Brain pericyte (primary cell): Measurements from ENCODE around the gene CDC42EP4.
"Not testable (repeated sequence)": the region's sequence is repeated elsewhere in the genome, so short reads cannot be mapped to it uniquely, and the experiment has no call there.

ENCODE experiments used
- DNase-seq: peaks from one replicate; pipeline ENCODE4 v3.0.0-alpha.2; 2012; ENCODE audit warnings: low read depth, low spot score

Gene CDC42EP4

GRCh38 chr17:73280191-73280590, 31.6 kb downstream of the CDC42EP4 start:
- no peak for DNase-seq

GRCh38 chr17:73279704-73280103, 32.1 kb downstream of the CDC42EP4 start:
- DNase-seq = no peak

GRCh38 chr17:73278465-73279453, 33.0 kb downstream of the CDC42EP4 start:
- DNase-seq = no peak

GRCh38 chr17:73278049-73278464, 33.7 kb downstream of the CDC42EP4 start:
- no peak for DNase-seq

GRCh38 chr17:73274490-73274889, 37.3 kb downstream of the CDC42EP4 start:
- no peak for DNase-seq

- no peak for DNase-seq
Measured at GRCh38 chr17:73272906-73273218, 38.9 kb downstream of the CDC42EP4 start.

- DNase-seq = no peak
Measured at GRCh38 chr17:73271072-73271471, 40.7 kb downstream of the CDC42EP4 start.

- DNase-seq = no peak
Measured at GRCh38 chr17:73269791-73270190, 42.0 kb downstream of the CDC42EP4 start.

GRCh38 chr17:73269329-73269615, 42.5 kb downstream of the CDC42EP4 start:
- no peak for DNase-seq

- no peak for DNase-seq
Measured at GRCh38 chr17:73268582-73269328, 43.0 kb downstream of the CDC42EP4 start.

GRCh38 chr17:73267648-73268537, 43.9 kb downstream of the CDC42EP4 start:
- no peak for DNase-seq

GRCh38 chr17:73266796-73267195, 45.0 kb downstream of the CDC42EP4 start:
- no peak for DNase-seq

- DNase-seq = no peak
Measured at GRCh38 chr17:73265646-73266640, 45.9 kb downstream of the CDC42EP4 start.

GRCh38 chr17:73264448-73264847, 47.4 kb downstream of the CDC42EP4 start:
- DNase-seq = not testable (repeated sequence)

GRCh38 chr17:73262676-73263642, 48.8 kb downstream of the CDC42EP4 start:
- DNase-seq = no peak

GRCh38 chr17:73261952-73262675, 49.7 kb downstream of the CDC42EP4 start:
- DNase-seq = no peak

GRCh38 chr17:73261617-73261951, 50.2 kb downstream of the CDC42EP4 start, which contains the start of gene CPSF4L:
Gene CPSF4L, minus strand, starts transcription at chr17:73261880. Its CDS starts 62 bp downstream, at chr17:73261818.
- no peak for DNase-seq

- no peak for DNase-seq
Measured at GRCh38 chr17:73257516-73257915, 54.3 kb downstream of the CDC42EP4 start.

- DNase-seq = no peak
Measured at GRCh38 chr17:73256220-73256619, 55.6 kb downstream of the CDC42EP4 start.
